ENCODE data around the gene LMAN2L.

LMAN2L gene

GRCh38 chr2:96760036-96760985, 20.4 kb upstream of the LMAN2L start, which contains the start of gene CNNM4:
CNNM4 (plus strand) TSS chr2:96760902; CDS start chr2:96761000, 98 bp downstream.
- Histone ChIP-seq H2BK120ac (ENCODE audit: low read depth, low read length) (peak within 1 kb of the TSS; percentile 30), H2BK15ac (ENCODE audit: low read depth, poor library complexity, severe bottlenecking) (no peak within 1 kb of the TSS), H3K36me3 (ENCODE audit: control insufficient read depth in 1 of 2, insufficient read depth in 2 of 2, low read depth in 1 of 2, low read length in 2 of 2) (no peaks in the 10 kb centered on the region), H3K14ac (ENCODE audit: low read length in 2 of 2) (peak within 1 kb of the TSS in 1 of 2 experiments; percentile 86), H3K27ac (ENCODE audit: low read length, poor library complexity, severe bottlenecking) (no peak within 1 kb of the TSS), H3K9me3 (ENCODE audit: control insufficient read depth, low read length) (no peaks in the 10 kb centered on the region), H2AFZ (ENCODE audit: low read depth, low read length) (peak within 1 kb of the TSS; percentile 72), H2BK12ac (ENCODE audit: low read length in 2 of 2) (peak within 1 kb of the TSS; percentile 28 to 82), H3K4me1 (ENCODE audit: control insufficient read depth, insufficient read depth, low read depth, low read length) (peaks cover 38% of the 10 kb centered on the region), H3K9ac (ENCODE audit: low read length) (peak within 1 kb of the TSS; percentile 88), H4K8ac (ENCODE audit: low read length) (peak within 1 kb of the TSS; percentile 93), H3K4me2 (ENCODE audit: low read length, poor library complexity, severe bottlenecking) (peak within 1 kb of the TSS; percentile 79), H3K79me1 (replicated peaks; ENCODE audit: low read length, poor library complexity, severe bottlenecking) (peaks cover 21% of the 10 kb centered on the region), H2BK5ac (ENCODE audit: low read depth, low read length, poor library complexity, severe bottlenecking) (no peak within 1 kb of the TSS), H3K23ac (ENCODE audit: low read length in 2 of 2) (no peak within 1 kb of the TSS), H3K4me3 (ENCODE audit: insufficient read depth in 1 of 2, low read depth in 1 of 2, low read length in 2 of 2) (peak within 1 kb of the TSS; percentile 69 to 94), H3K4ac (ENCODE audit: low read depth in 1 of 2, low read length in 2 of 2) (peak within 1 kb of the TSS; percentile 55 to 66), H3K27me3 (ENCODE audit: control insufficient read depth in 1 of 2, insufficient read depth in 1 of 2, low read length in 2 of 2) (no peaks in the 10 kb centered on the region), H4K91ac (ENCODE audit: low read length) (peak within 1 kb of the TSS; percentile 81), H2AK5ac (ENCODE audit: low read length, severe bottlenecking) (no peak within 1 kb of the TSS), H3K18ac (ENCODE audit: low read depth in 1 of 2, low read length in 2 of 2) (peak within 1 kb of the TSS; percentile 59 to 86)
- WGBS: 12% methylated on average over 31 of the region's 62 CpGs
- DNase-seq: peak; percentile 90

DNA sequence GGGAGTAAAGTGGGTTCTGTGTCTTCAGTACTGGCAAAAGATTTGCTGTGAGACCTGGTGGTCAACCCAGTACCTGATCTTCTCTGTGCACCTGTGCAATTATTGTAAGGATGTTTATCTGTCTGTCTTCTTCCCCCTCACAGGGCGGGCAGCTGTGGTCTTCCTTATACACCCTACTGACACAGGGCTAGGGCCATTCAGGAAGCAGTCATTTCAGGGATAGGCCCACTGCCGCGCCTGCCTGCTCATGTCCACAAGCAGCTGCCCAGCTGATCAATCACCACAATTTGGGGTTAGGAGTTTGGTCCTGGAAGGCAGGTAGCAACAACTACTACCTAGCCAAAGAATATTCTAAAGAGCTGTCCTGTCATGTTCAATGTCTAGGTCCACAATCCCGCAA, 19.7 kb upstream of the LMAN2L start:
- H3K23ac ChIP-seq (ENCODE audit: low read length in 2 of 2): no peak overlapping the region
- H3K27ac ChIP-seq (ENCODE audit: low read length, poor library complexity, severe bottlenecking): no peak overlapping the region
- no peaks in the 10 kb centered on the region for H3K36me3 ChIP-seq (ENCODE audit: control insufficient read depth in 1 of 2, insufficient read depth in 2 of 2, low read depth in 1 of 2, low read length in 2 of 2)
- no peaks in the 10 kb centered on the region for H3K9me3 ChIP-seq (ENCODE audit: control insufficient read depth, low read length)
- no peak overlapping the region for H3K14ac ChIP-seq (ENCODE audit: low read length in 2 of 2)
- no peak overlapping the region for H2AFZ ChIP-seq (ENCODE audit: low read depth, low read length)
- H3K18ac ChIP-seq (ENCODE audit: low read depth in 1 of 2, low read length in 2 of 2): no peak overlapping the region
- H3K4me3 ChIP-seq (ENCODE audit: insufficient read depth in 1 of 2, low read depth in 1 of 2, low read length in 2 of 2): no peak overlapping the region
- no peak for DNase-seq
- H3K4ac ChIP-seq (ENCODE audit: low read depth in 1 of 2, low read length in 2 of 2): no peak overlapping the region
- no peak overlapping the region for H3K9ac ChIP-seq (ENCODE audit: low read length)
- peaks cover 38% of the 10 kb centered on the region for H3K4me1 ChIP-seq (ENCODE audit: control insufficient read depth, insufficient read depth, low read depth, low read length)
- H4K91ac ChIP-seq (ENCODE audit: low read length): no peak overlapping the region
- peaks cover 20% of the 10 kb centered on the region for H3K79me1 ChIP-seq (replicated peaks; ENCODE audit: low read length, poor library complexity, severe bottlenecking)
- no peaks in the 10 kb centered on the region for H3K27me3 ChIP-seq (ENCODE audit: control insufficient read depth in 1 of 2, insufficient read depth in 1 of 2, low read length in 2 of 2)
- no peak overlapping the region for H2BK12ac ChIP-seq (ENCODE audit: low read length in 2 of 2)
- no peak overlapping the region for H2BK15ac ChIP-seq (ENCODE audit: low read depth, poor library complexity, severe bottlenecking)
- 100% methylated on average over 2 of the region's 4 CpGs for WGBS
- H4K8ac ChIP-seq (ENCODE audit: low read length): no peak overlapping the region
- H2AK5ac ChIP-seq (ENCODE audit: low read length, severe bottlenecking): no peak overlapping the region
- no peak overlapping the region for H2BK120ac ChIP-seq (ENCODE audit: low read depth, low read length)
- no peak overlapping the region for H3K4me2 ChIP-seq (ENCODE audit: low read length, poor library complexity, severe bottlenecking)
- H2BK5ac ChIP-seq (ENCODE audit: low read depth, low read length, poor library complexity, severe bottlenecking): no peak overlapping the region

GRCh38 chr2:96758987-96759386, 19.1 kb upstream of the LMAN2L start:
- Histone ChIP-seq H2BK120ac (ENCODE audit: low read depth, low read length) (no peak overlapping the region), H2AFZ (ENCODE audit: low read depth, low read length) (no peak overlapping the region), H3K36me3 (ENCODE audit: control insufficient read depth in 1 of 2, insufficient read depth in 2 of 2, low read depth in 1 of 2, low read length in 2 of 2) (no peaks in the 10 kb centered on the region), H2BK5ac (ENCODE audit: low read depth, low read length, poor library complexity, severe bottlenecking) (no peak overlapping the region), H4K91ac (ENCODE audit: low read length) (no peak overlapping the region), H2BK12ac (ENCODE audit: low read length in 2 of 2) (no peak overlapping the region), H3K9me3 (ENCODE audit: control insufficient read depth, low read length) (no peaks in the 10 kb centered on the region), H2BK15ac (ENCODE audit: low read depth, poor library complexity, severe bottlenecking) (no peak overlapping the region), H3K4me1 (ENCODE audit: control insufficient read depth, insufficient read depth, low read depth, low read length) (peaks cover 33% of the 10 kb centered on the region), H3K79me1 (replicated peaks; ENCODE audit: low read length, poor library complexity, severe bottlenecking) (peaks cover 17% of the 10 kb centered on the region), H3K27me3 (ENCODE audit: control insufficient read depth in 1 of 2, insufficient read depth in 1 of 2, low read length in 2 of 2) (no peaks in the 10 kb centered on the region), H3K9ac (ENCODE audit: low read length) (no peak overlapping the region), H3K14ac (ENCODE audit: low read length in 2 of 2) (no peak overlapping the region), H4K8ac (ENCODE audit: low read length) (no peak overlapping the region), H3K18ac (ENCODE audit: low read depth in 1 of 2, low read length in 2 of 2) (no peak overlapping the region), H3K4me2 (ENCODE audit: low read length, poor library complexity, severe bottlenecking) (no peak overlapping the region), H3K4ac (ENCODE audit: low read depth in 1 of 2, low read length in 2 of 2) (no peak overlapping the region), H3K23ac (ENCODE audit: low read length in 2 of 2) (no peak overlapping the region), H3K27ac (ENCODE audit: low read length, poor library complexity, severe bottlenecking) (no peak overlapping the region), H3K4me3 (ENCODE audit: insufficient read depth in 1 of 2, low read depth in 1 of 2, low read length in 2 of 2) (no peak overlapping the region), H2AK5ac (ENCODE audit: low read length, severe bottlenecking) (no peak overlapping the region)
- DNase-seq: no peak
- 96% methylated on average over 3 of the region's 3 CpGs for WGBS

- H3K27ac ChIP-seq (ENCODE audit: low read length, poor library complexity, severe bottlenecking): no peak overlapping the region
- H2AFZ ChIP-seq (ENCODE audit: low read depth, low read length): no peak overlapping the region
- no peak for DNase-seq
- no peaks in the 10 kb centered on the region for H3K27me3 ChIP-seq (ENCODE audit: control insufficient read depth in 1 of 2, insufficient read depth in 1 of 2, low read length in 2 of 2)
- H3K14ac ChIP-seq (ENCODE audit: low read length in 2 of 2): no peak overlapping the region
- H2BK15ac ChIP-seq (ENCODE audit: low read depth, poor library complexity, severe bottlenecking): no peak overlapping the region
- H2AK5ac ChIP-seq (ENCODE audit: low read length, severe bottlenecking): no peak overlapping the region
- no peak overlapping the region for H3K9ac ChIP-seq (ENCODE audit: low read length)
- no peak overlapping the region for H2BK120ac ChIP-seq (ENCODE audit: low read depth, low read length)
- peaks cover 18% of the 10 kb centered on the region for H3K4me1 ChIP-seq (ENCODE audit: control insufficient read depth, insufficient read depth, low read depth, low read length)
- H3K23ac ChIP-seq (ENCODE audit: low read length in 2 of 2): no peak overlapping the region
- no peak overlapping the region for H3K18ac ChIP-seq (ENCODE audit: low read depth in 1 of 2, low read length in 2 of 2)
- no peaks in the 10 kb centered on the region for H3K36me3 ChIP-seq (ENCODE audit: control insufficient read depth in 1 of 2, insufficient read depth in 2 of 2, low read depth in 1 of 2, low read length in 2 of 2)
- no peak overlapping the region for H3K4me2 ChIP-seq (ENCODE audit: low read length, poor library complexity, severe bottlenecking)
- no peak overlapping the region for H3K4me3 ChIP-seq (ENCODE audit: insufficient read depth in 1 of 2, low read depth in 1 of 2, low read length in 2 of 2)
- peaks cover 9% of the 10 kb centered on the region for H3K79me1 ChIP-seq (replicated peaks; ENCODE audit: low read length, poor library complexity, severe bottlenecking)
- H2BK12ac ChIP-seq (ENCODE audit: low read length in 2 of 2): no peak overlapping the region
- 93% methylated on average over 6 of the region's 6 CpGs for WGBS
- H4K8ac ChIP-seq (ENCODE audit: low read length): no peak overlapping the region
- H3K9me3 ChIP-seq (ENCODE audit: control insufficient read depth, low read length): no peaks in the 10 kb centered on the region
- no peak overlapping the region for H4K91ac ChIP-seq (ENCODE audit: low read length)
- no peak overlapping the region for H3K4ac ChIP-seq (ENCODE audit: low read depth in 1 of 2, low read length in 2 of 2)
- no peak overlapping the region for H2BK5ac ChIP-seq (ENCODE audit: low read depth, low read length, poor library complexity, severe bottlenecking)
Observed at GRCh38 chr2:96757477-96757860, 17.6 kb upstream of the LMAN2L start.
